H9 (cell line): ENCODE results near the gene ADAD2. TPM values are rescaled to one million over a fixed set of nuclear protein-coding genes. Genes with fewer than 3 reads are reported as not detected.

Experiments
- DNase-seq: peaks from one replicate; pipeline ENCODE4 v3.0.0-alpha.2; 2017
- H2AFZ ChIP-seq: one replicate; pipeline ENCODE4 v1.6.1; 2013; ENCODE audit warnings: mild to moderate bottlenecking, low read length, control low read depth, moderate library complexity
- H2AK5ac ChIP-seq: 2 replicates; pipeline ENCODE4 v1.6.1; 2013; ENCODE audit warnings: low read length, control low read depth, mixed read lengths; ENCODE audit not compliant: insufficient read length
- H2BK120ac ChIP-seq: one replicate; pipeline ENCODE4 v1.6.1; 2013; ENCODE audit warnings: low read depth, mild to moderate bottlenecking, low read length, control low read depth, inconsistent platforms; ENCODE audit not compliant: poor library complexity, severe bottlenecking
- H2BK12ac ChIP-seq: 2 replicates; pipeline ENCODE4 v1.6.1; 2013; ENCODE audit warnings: low read length, control low read depth, mixed read lengths, low read depth; ENCODE audit not compliant: insufficient read length
- H2BK15ac ChIP-seq: 2 replicates; pipeline ENCODE4 v1.6.1; 2013; ENCODE audit warnings: low read depth, low read length, control low read depth
- H2BK20ac ChIP-seq: one replicate; pipeline ENCODE4 v1.6.1; 2013; ENCODE audit warnings: low read depth, mild to moderate bottlenecking, low read length, control low read depth, inconsistent platforms; ENCODE audit not compliant: poor library complexity, severe bottlenecking
- H2BK5ac ChIP-seq: 2 replicates; pipeline ENCODE4 v1.6.1; 2013; ENCODE audit warnings: low read length, control low read depth, mixed read lengths; ENCODE audit not compliant: insufficient read length
- H3K14ac ChIP-seq: 2 replicates; pipeline ENCODE4 v1.6.1; 2013; ENCODE audit warnings: low read length, control low read depth; ENCODE audit not compliant: insufficient read depth
- H3K18ac ChIP-seq: 2 replicates; pipeline ENCODE4 v1.6.1; 2013; ENCODE audit warnings: low read depth, mild to moderate bottlenecking, mixed read lengths, low read length, control low read depth; ENCODE audit not compliant: insufficient read length
- H3K23ac ChIP-seq: 2 replicates; pipeline ENCODE4 v1.6.1; 2013; ENCODE audit warnings: low read length, control low read depth, mixed read lengths, low read depth; ENCODE audit not compliant: insufficient read length
- H3K23me2 ChIP-seq: 2 replicates; pipeline ENCODE4 v1.6.1; 2013; ENCODE audit warnings: low read depth, mild to moderate bottlenecking, mixed read lengths, low read length, control low read depth; ENCODE audit not compliant: insufficient read length, poor library complexity, severe bottlenecking
- H3K27ac ChIP-seq: 2 replicates; pipeline ENCODE4 v1.5.1; 2013; ENCODE audit warnings: low read length, control low read depth, mixed read lengths, low read depth; ENCODE audit not compliant: insufficient read length
- H3K27me3 ChIP-seq: 2 replicates; pipeline ENCODE4 v1.6.1; 2013; ENCODE audit warnings: low read length, control low read depth, inconsistent platforms; ENCODE audit not compliant: insufficient read depth
- H3K4ac ChIP-seq: 2 replicates; pipeline ENCODE4 v1.6.1; 2013; ENCODE audit warnings: low read depth, mild to moderate bottlenecking, control low read depth, inconsistent platforms, low read length, moderate library complexity
- H3K4me1 ChIP-seq: 2 replicates; pipeline ENCODE4 v1.6.1; 2013; ENCODE audit warnings: low read length, control low read depth, inconsistent platforms; ENCODE audit not compliant: insufficient read depth
- H3K4me2 ChIP-seq: 2 replicates; pipeline ENCODE4 v1.6.1; 2013; ENCODE audit warnings: low read length, control low read depth, mixed read lengths; ENCODE audit not compliant: insufficient read length, insufficient read depth
- H3K56ac ChIP-seq: 2 replicates; pipeline ENCODE4 v1.6.1; 2013; ENCODE audit warnings: low read depth, mild to moderate bottlenecking, mixed read lengths, low read length, control low read depth; ENCODE audit not compliant: insufficient read length
- H3K79me1 ChIP-seq: 2 replicates; pipeline ENCODE4 v1.6.1; 2013; ENCODE audit warnings: low read depth, mild to moderate bottlenecking, moderate library complexity, low read length, control low read depth, inconsistent platforms; ENCODE audit not compliant: insufficient read depth, poor library complexity, severe bottlenecking
- H3K79me2 ChIP-seq: 2 replicates; pipeline ENCODE4 v1.6.1; 2013; ENCODE audit warnings: low read length, control low read depth, inconsistent platforms; ENCODE audit not compliant: insufficient read depth
- H3K9ac ChIP-seq: 2 replicates; pipeline ENCODE4 v1.6.1; 2013; ENCODE audit warnings: low read length, control low read depth, mixed read lengths; ENCODE audit not compliant: insufficient read length; ENCODE audit errors: extremely low read depth
- H3K9me3 ChIP-seq: one replicate; pipeline ENCODE4 v1.6.1; 2013; ENCODE audit warnings: low read depth, low read length, inconsistent platforms; ENCODE audit not compliant: control insufficient read depth
- H3T11ph ChIP-seq: one replicate; pipeline ENCODE4 v1.6.1; 2013; ENCODE audit warnings: mild to moderate bottlenecking, low read length, control low read depth, inconsistent platforms
- H4K20me1 ChIP-seq: one replicate; pipeline ENCODE4 v1.6.1; 2013; ENCODE audit not compliant: control insufficient read depth, insufficient read length, insufficient read depth
- H4K5ac ChIP-seq: 2 replicates; pipeline ENCODE4 v1.6.1; 2013; ENCODE audit warnings: low read depth, mild to moderate bottlenecking, mixed read lengths, low read length, control low read depth; ENCODE audit not compliant: insufficient read length
- H4K8ac ChIP-seq: replicated peaks from 2 replicates; pipeline ENCODE4 v1.6.1; 2013; ENCODE audit warnings: low read length, control low read depth, mixed read lengths, low read depth; ENCODE audit not compliant: insufficient read length
- H4K91ac ChIP-seq: 2 replicates; pipeline ENCODE4 v1.6.1; 2013; ENCODE audit warnings: low read depth, mild to moderate bottlenecking, moderate library complexity, mixed read lengths, low read length, control low read depth; ENCODE audit not compliant: insufficient read length
- H3K27ac Mint-ChIP-seq, 3 experiments: 2 replicates in 2 of 3; 3 replicates in 1 of 3; pipeline ENCODE4 v1.8.0; 2020 to 2021; ENCODE audit warnings: mixed read lengths in 3 of 3, mild to moderate bottlenecking in 1 of 3, moderate library complexity in 1 of 3
- H3K27me3 Mint-ChIP-seq: 2 replicates; pipeline ENCODE4 v1.8.0; 2021; ENCODE audit warnings: low read depth, mild to moderate bottlenecking, moderate library complexity, mixed read lengths
- H3K36me3 Mint-ChIP-seq, 3 experiments: 2 replicates in 2 of 3; 3 replicates in 1 of 3; pipeline ENCODE4 v1.8.0; 2020 to 2021; ENCODE audit warnings: low read depth in 3 of 3, mixed read lengths in 3 of 3; ENCODE audit not compliant: insufficient read depth in 1 of 3
- H3K4me1 Mint-ChIP-seq, 2 experiments: 2 replicates each; pipeline ENCODE4 v1.8.0; 2020; ENCODE audit warnings: mixed read lengths in 2 of 2
- H3K4me3 Mint-ChIP-seq, 2 experiments: 2 replicates in 1 of 2; 3 replicates in 1 of 2; pipeline ENCODE4 v1.8.0; 2020 to 2021; ENCODE audit warnings: mild to moderate bottlenecking in 2 of 2, mixed read lengths in 2 of 2, moderate library complexity in 1 of 2
- H3K9me3 Mint-ChIP-seq, 2 experiments: 2 replicates in 1 of 2; 3 replicates in 1 of 2; pipeline ENCODE4 v1.8.0; 2020; ENCODE audit warnings: mild to moderate bottlenecking in 2 of 2, mixed read lengths in 2 of 2, moderate library complexity in 1 of 2
- WGBS: extraction: QIAGEN DNeasy Blood & Tissue Kit; methylation state at CpG from one replicate; pipeline ENCODE4 v1.1.7; 2013; ENCODE audit warnings: missing lambda C conversion rate, low lambda C conversion rate, mixed read lengths; ENCODE audit not compliant: insufficient read length; ENCODE audit errors: extremely low coverage; 5-methylcytosine and 5-hydroxymethylcytosine counted together
- total RNA-seq: library from RNA; stranded (reverse); gene quantifications from 2 replicates; pipeline ENCODE4 v1.2.1, GENCODE V29; 2021
- TF ChIP-seq, protein P1 (sequence below): fragments of 200-600 bp; sonication (generic); conservative IDR thresholded peaks from 3 replicates; pipeline ENCODE4 v1.8.0; 2021; ENCODE audit warnings: antibody characterized with exemption, mild to moderate bottlenecking

Gene ADAD2
- total RNA-seq, 1 experiment from 2014 or later = 1.0 TPM

DNA sequence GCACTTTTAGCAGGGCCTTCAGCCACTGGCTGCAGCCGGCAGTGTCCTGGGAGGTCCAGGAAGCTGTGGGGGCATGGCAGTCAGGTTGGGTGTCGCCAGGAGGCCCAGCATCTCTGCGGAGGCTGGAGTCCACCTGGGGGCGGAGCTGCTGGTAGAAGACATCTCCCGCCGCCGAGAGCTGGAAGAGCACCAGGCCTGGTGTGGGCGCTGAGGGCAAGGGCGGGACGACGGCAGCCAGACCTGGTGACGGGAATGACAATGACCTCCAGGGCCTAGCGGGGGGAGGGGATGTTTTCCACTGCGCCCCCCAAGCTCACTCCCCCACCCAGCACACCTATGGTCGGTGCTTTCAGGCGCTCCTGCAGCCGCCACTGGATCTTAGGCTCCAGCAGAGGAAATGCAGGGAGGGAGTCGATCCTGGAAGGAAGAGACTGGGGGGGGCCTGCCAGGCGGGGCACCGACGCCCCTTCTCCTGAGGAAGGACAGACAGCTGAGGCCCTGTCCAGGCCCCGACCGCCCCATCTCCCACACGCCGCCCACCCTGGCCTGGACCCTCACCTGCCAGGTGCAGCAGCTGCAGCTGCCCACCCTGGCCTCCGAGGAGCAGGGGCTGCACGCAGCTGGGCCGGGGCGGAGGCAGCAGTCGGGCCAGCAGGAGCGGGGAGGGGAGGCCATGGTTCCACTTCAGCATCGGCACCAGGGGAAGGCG is 11.2 kb upstream of the ADAD2 start:
- Histone ChIP-seq H3K4me2 (no peak overlapping the region), H3K14ac (no peak overlapping the region), H3K79me2 (peaks cover 4% of the 10 kb centered on the region; the same call in 1 of the 2 replicates), H3T11ph (no peak overlapping the region), H3K4ac (no peak overlapping the region), H2BK5ac (no peak overlapping the region), H4K20me1 (no peaks in the 10 kb centered on the region), H4K91ac (no peak overlapping the region), H2BK20ac (no peak overlapping the region), H2BK120ac (no peak overlapping the region), H4K5ac (no peak overlapping the region), H3K56ac (no peak overlapping the region), H2AFZ (no peak overlapping the region), H2BK12ac (no peak overlapping the region), H3K79me1 (peaks cover 6% of the 10 kb centered on the region), H3K27me3 (no peaks in the 10 kb centered on the region), H3K23me2 (no peaks in the 10 kb centered on the region), H3K9ac (no peak overlapping the region), H3K4me1 (no peaks in the 10 kb centered on the region), H3K9me3 (no peaks in the 10 kb centered on the region), H3K23ac (no peak overlapping the region), H4K8ac (no peak overlapping the region), H2BK15ac (no peak overlapping the region), H2AK5ac (no peak overlapping the region), H3K27ac (no peak overlapping the region), H3K18ac (no peak overlapping the region)
- TF ChIP-seq, protein P1, sequence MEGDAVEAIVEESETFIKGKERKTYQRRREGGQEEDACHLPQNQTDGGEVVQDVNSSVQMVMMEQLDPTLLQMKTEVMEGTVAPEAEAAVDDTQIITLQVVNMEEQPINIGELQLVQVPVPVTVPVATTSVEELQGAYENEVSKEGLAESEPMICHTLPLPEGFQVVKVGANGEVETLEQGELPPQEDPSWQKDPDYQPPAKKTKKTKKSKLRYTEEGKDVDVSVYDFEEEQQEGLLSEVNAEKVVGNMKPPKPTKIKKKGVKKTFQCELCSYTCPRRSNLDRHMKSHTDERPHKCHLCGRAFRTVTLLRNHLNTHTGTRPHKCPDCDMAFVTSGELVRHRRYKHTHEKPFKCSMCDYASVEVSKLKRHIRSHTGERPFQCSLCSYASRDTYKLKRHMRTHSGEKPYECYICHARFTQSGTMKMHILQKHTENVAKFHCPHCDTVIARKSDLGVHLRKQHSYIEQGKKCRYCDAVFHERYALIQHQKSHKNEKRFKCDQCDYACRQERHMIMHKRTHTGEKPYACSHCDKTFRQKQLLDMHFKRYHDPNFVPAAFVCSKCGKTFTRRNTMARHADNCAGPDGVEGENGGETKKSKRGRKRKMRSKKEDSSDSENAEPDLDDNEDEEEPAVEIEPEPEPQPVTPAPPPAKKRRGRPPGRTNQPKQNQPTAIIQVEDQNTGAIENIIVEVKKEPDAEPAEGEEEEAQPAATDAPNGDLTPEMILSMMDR = no peak
- peaks cover 3% of the 10 kb centered on the region; the same call in 1 of the 2 replicates for H3K27me3 Mint-ChIP-seq
- peaks cover 4 to 5% of the 10 kb centered on the region in 2 experiments for H3K4me1 Mint-ChIP-seq
- H3K4me3 Mint-ChIP-seq = no peak overlapping the region
- DNase-seq = no peak
- H3K9me3 Mint-ChIP-seq = no peaks in the 10 kb centered on the region
- H3K36me3 Mint-ChIP-seq = peaks cover 14 to 58% (median 53%) of the 10 kb centered on the region in 3 experiments; a peak in 6 of 7 replicates
- no CpG with 5 or more reads among the region's 33 CpGs for WGBS
- H3K27ac Mint-ChIP-seq = no peak overlapping the region
